Tibial nerve (tissue), 4 donors: ENCODE data around the gene DNASE1L2.

Experiments used
- CTCF ChIP-seq, 5 experiments: fragments of 200-600 bp in 3 of 5; fragments of 450-650 bp in 2 of 5; sonication (generic) in 3 of 5; IDR thresholded peaks; one replicate each; pipeline ENCODE4 v1.5.1; 2016 to 2019; ENCODE audit warnings: antibody characterized with exemption in 5 of 5, mild to moderate bottlenecking in 3 of 5, moderate library complexity in 2 of 5
- EP300 ChIP-seq, 2 donors: sonication (generic); formaldehyde crosslinking; IDR thresholded peaks; one replicate each; pipeline ENCODE4 v1.6.1; 2017; ENCODE audit warnings: antibody characterized with exemption in 2 of 2, mild to moderate bottlenecking in 1 of 2

- TF ChIP-seq EP300 (IDR thresholded peaks at IDR 0.05) (no peak), CTCF (IDR thresholded peaks at IDR 0.05) (no peak)
Measured at GRCh38 chr16:2285731-2286191, 49.5 kb downstream of the DNASE1L2 start.
